H1 (cell line): ENCODE measurements around the gene STAP2. TPM values are rescaled to one million over a fixed set of nuclear protein-coding genes. Genes with fewer than 3 reads are reported as not detected.

ENCODE experiments used
- CTCF ChIA-PET: fragments of 300-600 bp; sonication (Branson Sonifier 250); formaldehyde crosslinking; loops from one replicate; lab custom pipeline; 2021; ENCODE audit not compliant: partially characterized antibody; lab: Charles Lee
- POLR2A ChIA-PET: fragments of 300-600 bp; sonication (Branson Sonifier 250); formaldehyde crosslinking; loops from one replicate; lab custom pipeline; 2021; ENCODE audit warnings: inconsistent platforms; ENCODE audit not compliant: partially characterized antibody; lab: Charles Lee
- DNase-seq, 2 experiments: peaks; one replicate each; pipeline versions ENCODE4 v3.0.0 to v3.0.0-alpha.2; 2010 to 2022; ENCODE audit warnings: low spot score in 2 of 2, low read depth in 1 of 2, mixed read lengths in 1 of 2
- FAIRE-seq: peaks from 2 replicates; lab custom pipeline; 2011; peaks lifted over from hg19 to GRCh38; lab: Jason Lieb, UNC
- H2AFZ ChIP-seq: 2 replicates; pipeline ENCODE4 v1.8.1; 2012; ENCODE audit warnings: low read length, inconsistent platforms
- H2AK5ac ChIP-seq: 2 replicates; pipeline ENCODE4 v1.6.1; 2013; ENCODE audit warnings: low read depth, low read length
- H2BK120ac ChIP-seq: replicated peaks from 2 replicates; pipeline ENCODE3; 2013; ENCODE audit warnings: low read depth, low read length, inconsistent platforms
- H2BK12ac ChIP-seq: 2 replicates; pipeline ENCODE4 v1.6.1; 2013; ENCODE audit warnings: low read depth, low read length
- H2BK15ac ChIP-seq: 2 replicates; pipeline ENCODE4 v1.6.1; 2013; ENCODE audit warnings: low read length
- H2BK20ac ChIP-seq: 2 replicates; pipeline ENCODE4 v1.6.1; 2013; ENCODE audit warnings: low read length
- H2BK5ac ChIP-seq: 2 replicates; pipeline ENCODE4 v1.6.1; 2013; ENCODE audit warnings: low read depth, low read length
- H3K14ac ChIP-seq: 2 replicates; pipeline ENCODE4 v1.6.1; 2013; ENCODE audit warnings: inconsistent platforms; ENCODE audit not compliant: insufficient read length
- H3K18ac ChIP-seq: 2 replicates; pipeline ENCODE4 v1.6.1; 2013; ENCODE audit warnings: low read length; ENCODE audit errors: extremely low read depth
- H3K23ac ChIP-seq: 2 replicates; pipeline ENCODE4 v1.6.1; 2013; ENCODE audit warnings: inconsistent platforms; ENCODE audit not compliant: insufficient read length
- H3K23me2 ChIP-seq: 2 replicates; pipeline ENCODE4 v1.6.1; 2013; ENCODE audit warnings: low read depth, low read length
- H3K27ac ChIP-seq: 2 replicates; pipeline ENCODE4 v1.6.1; 2011; ENCODE audit warnings: low read depth, low read length, inconsistent platforms
- H3K27me3 ChIP-seq, 4 experiments: replicated peaks in 1 of 4; 1 replicate in 1 of 4; 2 replicates in 3 of 4; pipeline versions ENCODE4 v1.6.1 to v1.8.1; 2011 to 2013; ENCODE audit warnings: low read length in 3 of 4, mild to moderate bottlenecking in 3 of 4, inconsistent platforms in 2 of 4, mixed read lengths in 2 of 4, moderate library complexity in 1 of 4; ENCODE audit not compliant: control insufficient read depth in 3 of 4, insufficient read depth in 3 of 4; ENCODE audit errors: extremely low read depth in 1 of 4
- H3K36me3 ChIP-seq, 4 experiments: 2 replicates each; pipeline versions ENCODE4 v1.6.1 to v1.8.1; 2011 to 2013; ENCODE audit warnings: mild to moderate bottlenecking in 4 of 4, low read length in 3 of 4, moderate library complexity in 2 of 4, control low read depth in 1 of 4, inconsistent platforms in 1 of 4; ENCODE audit not compliant: insufficient read depth in 4 of 4, control insufficient read depth in 2 of 4
- H3K4ac ChIP-seq: replicated peaks from 2 replicates; pipeline ENCODE3; 2013; ENCODE audit warnings: low read length, low read depth, mixed read lengths, inconsistent platforms; ENCODE audit not compliant: insufficient read length
- H3K4me1 ChIP-seq, 4 experiments: replicated peaks in 1 of 4; 1 replicate in 1 of 4; 2 replicates in 3 of 4; pipeline versions ENCODE4 v1.6.1 to v1.8.1; 2011 to 2013; ENCODE audit warnings: low read length in 3 of 4, inconsistent platforms in 2 of 4, mixed read lengths in 1 of 4; ENCODE audit not compliant: insufficient read depth in 4 of 4, control insufficient read depth in 3 of 4
- H3K4me2 ChIP-seq, 2 experiments: 2 replicates each; pipeline versions ENCODE4 v1.6.1 to v1.8.1; 2011 to 2013; ENCODE audit warnings: low read depth in 2 of 2, low read length in 2 of 2, control low read depth in 1 of 2, inconsistent platforms in 1 of 2, mild to moderate bottlenecking in 1 of 2; ENCODE audit not compliant: insufficient read depth in 1 of 2
- H3K4me3 ChIP-seq, 4 experiments: fragments of 200-600, 300-600 bp in 1 of 4; sonication (generic), shearing (Covaris generic), sonication (Bioruptor Twin) in 1 of 4; 2 replicates each; pipeline versions ENCODE4 v1.5.1 to v1.8.1; 2011 to 2016; ENCODE audit warnings: low read length in 4 of 4, low read depth in 3 of 4, control low read depth in 2 of 4, inconsistent platforms in 2 of 4, mild to moderate bottlenecking in 2 of 4, mixed read lengths in 1 of 4, moderate library complexity in 1 of 4; ENCODE audit not compliant: insufficient read depth in 2 of 4; ENCODE audit errors: extremely low read depth in 1 of 4
- H3K56ac ChIP-seq: replicated peaks from 2 replicates; pipeline ENCODE3; 2013; ENCODE audit warnings: low read depth, mild to moderate bottlenecking, mixed read lengths, low read length, inconsistent platforms; ENCODE audit not compliant: insufficient read length
- H3K79me1 ChIP-seq: 2 replicates; pipeline ENCODE4 v1.6.1; 2013; ENCODE audit warnings: low read depth, low read length, control low read depth
- H3K79me2 ChIP-seq, 2 experiments: 2 replicates each; pipeline versions ENCODE4 v1.6.1 to v1.8.1; 2012 to 2013; ENCODE audit warnings: low read length in 2 of 2, mild to moderate bottlenecking in 2 of 2, inconsistent platforms in 1 of 2; ENCODE audit not compliant: insufficient read depth in 2 of 2, control insufficient read depth in 1 of 2
- H3K9ac ChIP-seq, 4 experiments: replicated peaks in 1 of 4; 1 replicate in 1 of 4; 2 replicates in 3 of 4; pipeline versions ENCODE4 v1.6.1 to v1.8.1; 2011 to 2013; ENCODE audit warnings: low read depth in 3 of 4, low read length in 3 of 4, control low read depth in 2 of 4, mild to moderate bottlenecking in 2 of 4, moderate library complexity in 2 of 4, inconsistent platforms in 1 of 4; ENCODE audit errors: extremely low read depth in 1 of 4
- H3K9me3 ChIP-seq, 2 experiments: 2 replicates each; pipeline versions ENCODE4 v1.6.1 to v1.8.1; 2012 to 2013; ENCODE audit warnings: mild to moderate bottlenecking in 2 of 2, moderate library complexity in 2 of 2, control low read depth in 1 of 2, inconsistent platforms in 1 of 2, low read depth in 1 of 2, low read length in 1 of 2, mixed read lengths in 1 of 2; ENCODE audit not compliant: insufficient read depth in 2 of 2
- H4K20me1 ChIP-seq, 2 experiments: replicated peaks in 1 of 2; 2 replicates each; pipeline versions ENCODE3 to v1.8.1; 2011 to 2013; ENCODE audit warnings: inconsistent platforms in 2 of 2, low read length in 2 of 2, mild to moderate bottlenecking in 1 of 2; ENCODE audit not compliant: insufficient read depth in 2 of 2, control insufficient read depth in 1 of 2
- H4K5ac ChIP-seq: 2 replicates; pipeline ENCODE4 v1.6.1; 2013; ENCODE audit warnings: low read length, low read depth, mixed read lengths, inconsistent platforms; ENCODE audit not compliant: insufficient read length
- H4K8ac ChIP-seq: 2 replicates; pipeline ENCODE4 v1.8.0; 2013; ENCODE audit warnings: mild to moderate bottlenecking, moderate library complexity, low read length, inconsistent platforms; ENCODE audit not compliant: insufficient read depth; ENCODE audit errors: extremely low read depth
- H4K91ac ChIP-seq: replicated peaks from 2 replicates; pipeline ENCODE3; 2013; ENCODE audit warnings: low read length, mixed read lengths, inconsistent platforms; ENCODE audit not compliant: insufficient read length
- NANOG ChIP-seq: IDR thresholded peaks from 2 replicates; pipeline ENCODE4 v1.6.1; 2011; ENCODE audit warnings: low read length, low read depth, mild to moderate bottlenecking, inconsistent platforms; ENCODE audit not compliant: insufficient read depth, poor library complexity, severe bottlenecking
- SIN3A ChIP-seq, 2 experiments: IDR thresholded peaks in 1 of 2; conservative IDR thresholded peaks in 1 of 2; 2 replicates each; pipeline ENCODE4 v1.6.1; 2011 to 2012; ENCODE audit warnings: low read length in 2 of 2, improper control_type of control experiment in 1 of 2, low read depth in 1 of 2, mild to moderate bottlenecking in 1 of 2
- WGBS, 2 experiments: shearing (Covaris generic) in 1 of 2; methylation state at CpG; one replicate each; pipeline versions ENCODE4 v1.1.6 to v1.1.7; 2013 to 2015; ENCODE audit warnings: low lambda C conversion rate in 2 of 2, mixed read lengths in 2 of 2, inconsistent platforms in 1 of 2, low coverage in 1 of 2, missing lambda C conversion rate in 1 of 2; ENCODE audit not compliant: insufficient replicate concordance in 2 of 2, insufficient coverage in 1 of 2, insufficient read length in 1 of 2; ENCODE audit errors: extremely low coverage in 1 of 2, missing lambda C conversion rate in 1 of 2; 5-methylcytosine and 5-hydroxymethylcytosine counted together
- polyA plus RNA-seq, 7 experiments: library from polyadenylated mRNA; depleted of rRNA in 3 of 7; stranded (reverse) in 5 of 7; unstranded in 2 of 7; fragments of >200 nt in 5 of 7; fragments of 200-250 nt in 2 of 7; gene quantifications; 1 replicate in 5 of 7; 2 replicates in 1 of 7; 4 replicates in 1 of 7; pipeline versions ENCODE4 v1.2.1 to v1.2.3, GENCODE V29; 2011 to 2013; ENCODE audit warnings: missing spikeins in 2 of 7, mixed read lengths in 2 of 7
- total RNA-seq: library from RNA; stranded (reverse); fragmentation: NEBNext Ultra II Directional; extraction: Animal tissue kit (Norgen Biotek cat#: 25700); gene quantifications from 2 replicates; pipeline ENCODE4 v1.2.1, GENCODE V29; 2021

STAP2 gene
- total and polyA plus RNA-seq, 2 of the 8 experiments (the other 6 are each of a cell fraction or from before 2014, with no cell fraction given): 15.3 to 37.3 TPM

GRCh38 chr19:4295972-4296771, 42.5 kb downstream of the STAP2 start:
- no peaks in the 10 kb centered on the region for H3K27me3 ChIP-seq
- FAIRE-seq: no peak
- H3K56ac ChIP-seq: no peak overlapping the region
- no peak overlapping the region for H2BK120ac ChIP-seq
- POLR2A ChIA-PET: interaction anchor here (0.6 to 1.4 kb wide), 6 partner anchors 12 to 144 kb away, joined by 3 to 6 read pairs (median 3); no protein-coding TSS in a partner anchor
- H3K9me3 ChIP-seq: no peaks in the 10 kb centered on the region
- H3K79me2 ChIP-seq: no peaks in the 10 kb centered on the region
- H3K4ac ChIP-seq: no peak overlapping the region
- no peak overlapping the region for H3K9ac ChIP-seq
- H3K4me1 ChIP-seq: peaks cover 0 to 10% (median 1%) of the 10 kb centered on the region in 4 experiments; a peak in 4 of 7 replicates
- H2BK15ac ChIP-seq: no peak overlapping the region
- H3K4me3 ChIP-seq: no peak overlapping the region
- H3K23me2 ChIP-seq: no peaks in the 10 kb centered on the region
- H3K23ac ChIP-seq: no peak overlapping the region
- no peaks in the 10 kb centered on the region for H3K79me1 ChIP-seq
- no peak overlapping the region for H4K5ac ChIP-seq
- no peak overlapping the region for H3K18ac ChIP-seq
- DNase-seq: no peak
- no peak overlapping the region for H2BK12ac ChIP-seq
- H2BK5ac ChIP-seq: no peak overlapping the region
- H4K91ac ChIP-seq: no peak overlapping the region
- H3K4me2 ChIP-seq: no peak overlapping the region
- no peak overlapping the region; the same call in 1 of the 2 replicates for H4K8ac ChIP-seq
- no peaks in the 10 kb centered on the region for H3K36me3 ChIP-seq
- no peak overlapping the region for H3K14ac ChIP-seq
- no peaks in the 10 kb centered on the region for H4K20me1 ChIP-seq
- no peak overlapping the region for H3K27ac ChIP-seq
- WGBS, 2 experiments: 66% methylated on average over 14 of the region's 14 CpGs; no CpG with 5 or more reads in 1 of the 2 experiments
- CTCF ChIA-PET: interaction anchor here (0.8 to 4.9 kb wide), 11 partner anchors 8 to 229 kb away, joined by 3 to 47 read pairs (median 3); partner anchors contain the start of gene MPND
- H2AK5ac ChIP-seq: no peak overlapping the region
- no peak overlapping the region for H2BK20ac ChIP-seq
- H2AFZ ChIP-seq: no peak overlapping the region
- TF ChIP-seq NANOG (no peak), SIN3A (conservative IDR thresholded peaks at IDR 0.05 in 1 of 2, IDR thresholded peaks at IDR 0.05 in 1 of 2; ENCODE audit: low read depth in 1 of 2, low read length in 2 of 2) (0 out of 4 replicates have a peak, but pooled peaks of 1 of the 2 experiments have one; percentile 6)
